Keratinocyte (primary cell): Measurements from ENCODE around the gene ZNF804B. TPM values are rescaled to one million over a fixed set of nuclear protein-coding genes. Genes with fewer than 3 reads are reported as not detected.

Source experiments
- DNase-seq: peaks from one replicate; pipeline ENCODE4 v3.0.0-alpha.2; 2011; ENCODE audit warnings: low read depth, missing footprints, low spot score
- FAIRE-seq: peaks from 2 replicates; lab custom pipeline; 2011; peaks lifted over from hg19 to GRCh38; lab: Jason Lieb, UNC
- H2AFZ ChIP-seq: 2 replicates; pipeline ENCODE4 v1.6.0; 2012; ENCODE audit warnings: low read length, control low read depth, inconsistent platforms; ENCODE audit not compliant: control insufficient read depth
- H3K27ac ChIP-seq: 2 replicates; pipeline ENCODE4 v1.5.1; 2011; ENCODE audit warnings: low read length; ENCODE audit not compliant: control insufficient read depth, insufficient read depth
- H3K27me3 ChIP-seq: 3 replicates; pipeline ENCODE4 v1.6.0; 2011; ENCODE audit warnings: low read length; ENCODE audit not compliant: control insufficient read depth, insufficient read depth; ENCODE audit errors: extremely low read depth
- H3K36me3 ChIP-seq, 2 experiments: 2 replicates in 1 of 2; 3 replicates in 1 of 2; pipeline ENCODE4 v1.5.1; 2011; ENCODE audit warnings: low read length in 2 of 2, mild to moderate bottlenecking in 1 of 2; ENCODE audit not compliant: control insufficient read depth in 2 of 2, insufficient read depth in 2 of 2; ENCODE audit errors: extremely low read depth in 1 of 2
- H3K4me1 ChIP-seq: 3 replicates; pipeline ENCODE4 v1.5.1; 2011; ENCODE audit warnings: low read length; ENCODE audit not compliant: control insufficient read depth, insufficient read depth; ENCODE audit errors: extremely low read depth
- H3K4me2 ChIP-seq: 3 replicates; pipeline ENCODE4 v1.6.0; 2011; ENCODE audit warnings: low read depth, low read length; ENCODE audit not compliant: control insufficient read depth, insufficient read depth; ENCODE audit errors: extremely low read depth
- H3K4me3 ChIP-seq, 3 experiments: fragments of 200-600 bp in 1 of 3; sonication (generic) in 1 of 3; 2 replicates in 2 of 3; 3 replicates in 1 of 3; pipeline ENCODE4 v1.5.1; 2011 to 2016; ENCODE audit warnings: low read length in 3 of 3, mild to moderate bottlenecking in 3 of 3, control low read depth in 2 of 3, inconsistent platforms in 1 of 3, low read depth in 1 of 3, mixed read lengths in 1 of 3, mixed run types in 1 of 3, moderate library complexity in 1 of 3; ENCODE audit not compliant: control insufficient read depth in 2 of 3, insufficient read depth in 2 of 3; ENCODE audit errors: extremely low read depth in 1 of 3
- H3K79me2 ChIP-seq: 2 replicates; pipeline ENCODE4 v1.6.0; 2012; ENCODE audit warnings: low read length; ENCODE audit not compliant: control insufficient read depth, insufficient read depth
- H3K9ac ChIP-seq: 3 replicates; pipeline ENCODE4 v1.6.0; 2011; ENCODE audit warnings: low read length; ENCODE audit not compliant: control insufficient read depth, insufficient read depth; ENCODE audit errors: extremely low read depth
- H3K9me1 ChIP-seq: 3 replicates; pipeline ENCODE4 v1.6.0; 2011; ENCODE audit warnings: low read length; ENCODE audit not compliant: control insufficient read depth, insufficient read depth; ENCODE audit errors: extremely low read depth
- H3K9me3 ChIP-seq: 2 replicates; pipeline ENCODE4 v1.5.1; 2012; ENCODE audit warnings: low read depth, low read length; ENCODE audit not compliant: control insufficient read depth
- H4K20me1 ChIP-seq: 3 replicates; pipeline ENCODE4 v1.6.0; 2011; ENCODE audit warnings: low read length; ENCODE audit not compliant: control insufficient read depth, insufficient read depth; ENCODE audit errors: extremely low read depth
- EZH2 ChIP-seq: IDR thresholded peaks from one replicate; pipeline ENCODE4 v1.6.1; 2012; ENCODE audit warnings: inconsistent platforms, mild to moderate bottlenecking, low read length, moderate library complexity
- dilution Hi-C: fragments of 300-500 bp; cut with MboI; formaldehyde crosslinking; loops from one replicate; pipeline ENCODE4 v1.7.0; 2020; ENCODE audit warnings: low sequenced_read_pairs; ENCODE audit not compliant: extremely low pct_ligation_motif_present
- polyA plus RNA-seq, 5 experiments: library from polyadenylated mRNA; depleted of rRNA in 3 of 5; stranded (reverse) in 3 of 5; stranded (forward) in 1 of 5; unstranded in 1 of 5; fragments of >200 nt; gene quantifications; 1 replicate in 1 of 5; 2 replicates in 3 of 5; 3 replicates in 1 of 5; pipeline versions ENCODE4 v1.2.1 to v1.2.3, GENCODE V29; 2011 to 2012; ENCODE audit warnings: missing spikeins in 2 of 5, low read depth in 1 of 5, low replicate concordance in 1 of 5
- TF ChIP-seq, protein P1 (sequence below), 3 experiments: IDR thresholded peaks in 1 of 3; conservative IDR thresholded peaks in 1 of 3; optimal IDR thresholded peaks in 1 of 3; 2 replicates in 2 of 3; 3 replicates in 1 of 3; pipeline versions ENCODE3 to v1.5.1; 2011; ENCODE audit warnings: low read length in 3 of 3, mild to moderate bottlenecking in 3 of 3, moderate library complexity in 2 of 3, control low read depth in 1 of 3, inconsistent platforms in 1 of 3; ENCODE audit not compliant: insufficient read depth in 2 of 3; ENCODE audit errors: extremely low read depth in 1 of 3

The ZNF804B gene
- polyA plus RNA-seq, 1 donor (not counting 4 experiments of a cell fraction or from before 2014, with no cell fraction given), result not detected

GRCh38 chr7:89246196-89246595 is 486.7 kb downstream of the ZNF804B start:
- H4K20me1 ChIP-seq, result no peaks in the 10 kb centered on the region
- H3K79me2 ChIP-seq, result no peaks in the 10 kb centered on the region
- H3K4me2 ChIP-seq, result no peak overlapping the region
- dilution Hi-C loops, result no loop called here
- H3K27ac ChIP-seq, result no peak overlapping the region
- H3K9me3 ChIP-seq, result peaks cover 6% of the 10 kb centered on the region
- no peaks in the 10 kb centered on the region for H3K9me1 ChIP-seq
- H3K36me3 ChIP-seq, result no peaks in the 10 kb centered on the region
- H3K4me1 ChIP-seq, result no peaks in the 10 kb centered on the region
- no peak overlapping the region for H3K9ac ChIP-seq
- no peak overlapping the region for H3K4me3 ChIP-seq
- no peak for DNase-seq
- no peaks in the 10 kb centered on the region for H3K27me3 ChIP-seq
- TF ChIP-seq, protein P1, sequence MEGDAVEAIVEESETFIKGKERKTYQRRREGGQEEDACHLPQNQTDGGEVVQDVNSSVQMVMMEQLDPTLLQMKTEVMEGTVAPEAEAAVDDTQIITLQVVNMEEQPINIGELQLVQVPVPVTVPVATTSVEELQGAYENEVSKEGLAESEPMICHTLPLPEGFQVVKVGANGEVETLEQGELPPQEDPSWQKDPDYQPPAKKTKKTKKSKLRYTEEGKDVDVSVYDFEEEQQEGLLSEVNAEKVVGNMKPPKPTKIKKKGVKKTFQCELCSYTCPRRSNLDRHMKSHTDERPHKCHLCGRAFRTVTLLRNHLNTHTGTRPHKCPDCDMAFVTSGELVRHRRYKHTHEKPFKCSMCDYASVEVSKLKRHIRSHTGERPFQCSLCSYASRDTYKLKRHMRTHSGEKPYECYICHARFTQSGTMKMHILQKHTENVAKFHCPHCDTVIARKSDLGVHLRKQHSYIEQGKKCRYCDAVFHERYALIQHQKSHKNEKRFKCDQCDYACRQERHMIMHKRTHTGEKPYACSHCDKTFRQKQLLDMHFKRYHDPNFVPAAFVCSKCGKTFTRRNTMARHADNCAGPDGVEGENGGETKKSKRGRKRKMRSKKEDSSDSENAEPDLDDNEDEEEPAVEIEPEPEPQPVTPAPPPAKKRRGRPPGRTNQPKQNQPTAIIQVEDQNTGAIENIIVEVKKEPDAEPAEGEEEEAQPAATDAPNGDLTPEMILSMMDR (optimal IDR thresholded peaks at IDR 0.05 in 1 of 3, IDR thresholded peaks at IDR 0.05 in 1 of 3, conservative IDR thresholded peaks at IDR 0.05 in 1 of 3; ENCODE audit: extremely low read depth in 1 of 3, insufficient read depth in 2 of 3, low read length in 3 of 3), result no peak
- no peak for TF ChIP-seq EZH2
- no peak overlapping the region for H2AFZ ChIP-seq
- no peak for FAIRE-seq

DNA sequence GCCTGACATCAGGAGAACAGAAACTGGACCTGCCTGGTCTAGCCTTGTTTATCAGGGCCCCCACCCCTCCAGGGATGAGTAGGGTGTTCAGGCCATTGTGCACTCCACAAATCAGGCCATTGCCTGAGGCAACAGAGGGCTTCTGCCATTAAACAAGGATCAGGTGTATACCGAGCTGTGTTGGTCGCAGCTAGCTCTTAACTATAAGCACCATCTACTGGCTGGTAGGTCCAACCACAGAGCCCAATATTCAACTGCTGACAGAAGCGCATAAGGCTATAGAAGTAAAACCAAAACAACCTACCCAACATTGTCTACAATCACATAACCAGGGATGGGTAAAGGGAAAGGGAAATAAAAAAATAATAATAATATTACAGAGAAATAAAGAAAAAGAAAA is 487.7 kb downstream of the ZNF804B start:
- DNase-seq, result no peak
- Histone ChIP-seq H4K20me1 (no peaks in the 10 kb centered on the region), H3K4me2 (no peak overlapping the region), H3K4me1 (no peaks in the 10 kb centered on the region), H3K27me3 (no peaks in the 10 kb centered on the region), H2AFZ (no peak overlapping the region), H3K9me3 (peaks cover 6% of the 10 kb centered on the region), H3K9ac (no peak overlapping the region), H3K36me3 (no peaks in the 10 kb centered on the region), H3K79me2 (no peaks in the 10 kb centered on the region), H3K27ac (no peak overlapping the region), H3K9me1 (no peaks in the 10 kb centered on the region), H3K4me3 (no peak overlapping the region)
- no peak for FAIRE-seq
- no peak for TF ChIP-seq EZH2
- TF ChIP-seq, protein P1 (optimal IDR thresholded peaks at IDR 0.05 in 1 of 3, IDR thresholded peaks at IDR 0.05 in 1 of 3, conservative IDR thresholded peaks at IDR 0.05 in 1 of 3; ENCODE audit: extremely low read depth in 1 of 3, insufficient read depth in 2 of 3, low read length in 3 of 3), result no peak
- dilution Hi-C loops, result no loop called here
